DOHH2 (cell line): ENCODE results near the gene IKZF3.
A peak's percentile ranks its signal among the peaks of the same experiment; 100 is the strongest.

Source experiments
- H3F3A ChIP-seq: fragments of 200-600 bp; sonication (generic), shearing (Covaris generic); 2 replicates; pipeline ENCODE4 v1.6.0; 2016; ENCODE audit warnings: antibody characterized with exemption, mild to moderate bottlenecking; ENCODE audit not compliant: control insufficient read depth, insufficient read depth
- H3K27ac ChIP-seq: fragments of 200-600 bp; sonication (generic); 2 replicates; pipeline ENCODE4 v1.5.1; 2014; ENCODE audit warnings: low read depth, mild to moderate bottlenecking, low read length, moderate library complexity
- H3K27me3 ChIP-seq: fragments of 200-600 bp; sonication (generic); 2 replicates; pipeline ENCODE4 v1.6.1; 2014; ENCODE audit warnings: mild to moderate bottlenecking, low read length, mixed read lengths; ENCODE audit not compliant: control insufficient read depth
- H3K36me3 ChIP-seq: fragments of 200-600 bp; sonication (generic); 2 replicates; pipeline ENCODE4 v1.6.1; 2014; ENCODE audit warnings: mild to moderate bottlenecking, low read length, moderate library complexity, mixed read lengths; ENCODE audit not compliant: control insufficient read depth
- H3K4me1 ChIP-seq: fragments of 200-600 bp; sonication (generic); 2 replicates; pipeline ENCODE4 v1.6.1; 2014; ENCODE audit warnings: mild to moderate bottlenecking, low read length, mixed read lengths; ENCODE audit not compliant: control insufficient read depth
- H3K4me2 ChIP-seq: fragments of 200-600 bp; sonication (generic); 2 replicates; pipeline ENCODE4 v1.6.0; 2014; ENCODE audit warnings: mild to moderate bottlenecking, low read length, moderate library complexity
- H3K4me3 ChIP-seq: fragments of 200-600 bp; sonication (generic); 2 replicates; pipeline ENCODE4 v1.5.1; 2014; ENCODE audit warnings: mild to moderate bottlenecking, low read length, mixed read lengths
- H3K79me2 ChIP-seq: fragments of 200-600 bp; sonication (generic); 2 replicates; pipeline ENCODE4 v1.6.1; 2014; ENCODE audit warnings: mild to moderate bottlenecking, low read length, mixed read lengths; ENCODE audit not compliant: control insufficient read depth
- H3K9me2 ChIP-seq: fragments of 200-600 bp; sonication (generic); replicated peaks from 2 replicates; pipeline ENCODE4 v1.6.1; 2014; ENCODE audit warnings: mild to moderate bottlenecking, low read length, mixed read lengths; ENCODE audit not compliant: control insufficient read depth
- H3K9me3 ChIP-seq: fragments of 200-600 bp; sonication (generic); 2 replicates; pipeline ENCODE4 v1.6.1; 2014; ENCODE audit warnings: antibody characterized with exemption, low read length, mixed read lengths; ENCODE audit not compliant: control insufficient read depth, insufficient read depth
- H4K20me1 ChIP-seq: fragments of 200-600 bp; sonication (generic); 2 replicates; pipeline ENCODE4 v1.6.0; 2014; ENCODE audit warnings: low read depth, mild to moderate bottlenecking, antibody characterized with exemption, low read length, moderate library complexity; ENCODE audit not compliant: control insufficient read depth, insufficient read depth
- CTCF ChIP-seq: fragments of 200-600 bp; sonication (generic); IDR thresholded peaks from one replicate; pipeline ENCODE4 v1.5.1; 2014; ENCODE audit warnings: antibody characterized with exemption, mild to moderate bottlenecking, low read depth, low read length; ENCODE audit not compliant: poor library complexity, severe bottlenecking
- EZH2phosphoT487 ChIP-seq: fragments of 200-600 bp; sonication (generic); IDR thresholded peaks from 2 replicates; pipeline ENCODE4 v1.6.1; 2017; ENCODE audit warnings: borderline replicate concordance, mild to moderate bottlenecking, antibody characterized with exemption, low read length, moderate library complexity, mixed read lengths

The IKZF3 gene

GRCh38 chr17:39867880-39868553, 3.9 kb upstream of the IKZF3 start, which contains the start of gene ZPBP2:
Gene ZPBP2 (plus strand): TSS chr17:39868202. CDS start chr17:39868355, 153 bp downstream.
- Histone ChIP-seq H3K9me3 (no peaks in the 10 kb centered on the region), H3K4me2 (peak within 1 kb of the TSS; percentile 90), H3K36me3 (peaks cover 13% of the 10 kb centered on the region), H3K27me3 (no peaks in the 10 kb centered on the region), H3K79me2 (peaks cover 41% of the 10 kb centered on the region), H3K27ac (peak within 1 kb of the TSS; percentile 98), H3K4me3 (peak within 1 kb of the TSS; percentile 84), H3F3A (peaks cover 60% of the 10 kb centered on the region), H4K20me1 (no peaks in the 10 kb centered on the region), H3K4me1 (peaks cover 86% of the 10 kb centered on the region), H3K9me2 (no peaks in the 10 kb centered on the region)
- TF ChIP-seq CTCF: no peak
- TF ChIP-seq EZH2phosphoT487: no peak

- Histone ChIP-seq H3F3A (peaks cover 59% of the 10 kb centered on the region), H3K9me3 (no peaks in the 10 kb centered on the region), H3K4me1 (peaks cover 78% of the 10 kb centered on the region), H3K79me2 (peaks cover 44% of the 10 kb centered on the region), H3K9me2 (no peaks in the 10 kb centered on the region), H3K36me3 (peaks cover 20% of the 10 kb centered on the region), H3K4me3 (peak overlapping the region; percentile 84), H3K27ac (peak overlapping the region; percentile 98), H4K20me1 (no peaks in the 10 kb centered on the region), H3K4me2 (peak overlapping the region; percentile 90), H3K27me3 (no peaks in the 10 kb centered on the region)
- no peak for TF ChIP-seq EZH2phosphoT487
- TF ChIP-seq CTCF: no peak
These were observed 3.2 kb upstream of the IKZF3 start for GRCh38 chr17:39867084-39867879.

GRCh38 chr17:39866013-39866730, 2.1 kb upstream of the IKZF3 start:
- H4K20me1 ChIP-seq: no peaks in the 10 kb centered on the region
- H3K36me3 ChIP-seq: peaks cover 31% of the 10 kb centered on the region
- peaks cover 48% of the 10 kb centered on the region for H3F3A ChIP-seq
- H3K27ac ChIP-seq: peak overlapping the region; percentile 98
- H3K4me3 ChIP-seq: peak overlapping the region; percentile 84
- peak overlapping the region; percentile 90 for H3K4me2 ChIP-seq
- peaks cover 56% of the 10 kb centered on the region for H3K79me2 ChIP-seq
- TF ChIP-seq CTCF: no peak
- no peak for TF ChIP-seq EZH2phosphoT487
- no peaks in the 10 kb centered on the region for H3K9me2 ChIP-seq
- H3K4me1 ChIP-seq: peaks cover 68% of the 10 kb centered on the region
- no peaks in the 10 kb centered on the region for H3K27me3 ChIP-seq
- no peaks in the 10 kb centered on the region for H3K9me3 ChIP-seq
